ENCODE measurements around the gene MACROD2. TPM values are rescaled to one million over a fixed set of nuclear protein-coding genes. Genes with fewer than 3 reads are reported as not detected.

The MACROD2 gene
- total RNA-seq, 1 experiment from 2014 or later: 1.6 TPM

DNA sequence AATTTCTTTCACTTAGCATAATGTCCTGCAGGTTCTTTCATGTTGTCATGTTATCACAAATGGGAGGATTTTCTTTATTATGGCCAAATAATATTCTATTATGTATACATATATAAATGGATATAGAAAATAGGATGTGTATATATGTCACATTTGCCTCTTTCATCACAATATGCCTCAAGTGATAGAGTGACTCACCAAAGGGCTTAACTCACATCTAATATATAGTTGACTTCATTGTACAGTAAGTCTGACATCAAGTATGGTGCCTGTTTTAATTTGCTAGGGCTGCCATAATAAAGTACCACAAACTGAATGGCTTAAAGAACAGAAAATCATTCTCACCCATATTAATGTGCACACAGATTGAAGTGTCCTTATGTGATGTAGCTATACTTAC lies 778.2 kb downstream of the MACROD2 start:
- H3K9me3 Mint-ChIP-seq: peaks cover 0 to 6% of the 10 kb centered on the region in 2 experiments; a peak in 1 of 5 replicates
- Histone ChIP-seq H3K4ac (ENCODE audit: low read depth, low read length) (no peak overlapping the region), H3K14ac (ENCODE audit: insufficient read depth, low read length) (no peak overlapping the region), H3T11ph (ENCODE audit: low read length) (no peak overlapping the region), H2BK15ac (ENCODE audit: low read depth, low read length) (no peak overlapping the region), H4K91ac (ENCODE audit: insufficient read length, low read depth, low read length) (no peak overlapping the region), H4K5ac (ENCODE audit: insufficient read length, low read depth, low read length) (no peak overlapping the region), H3K79me2 (ENCODE audit: insufficient read depth, low read length) (no peaks in the 10 kb centered on the region), H3K79me1 (ENCODE audit: insufficient read depth, low read depth, low read length, poor library complexity, severe bottlenecking) (no peaks in the 10 kb centered on the region), H3K4me1 (ENCODE audit: insufficient read depth, low read length) (no peaks in the 10 kb centered on the region), H2BK5ac (ENCODE audit: insufficient read length, low read length) (no peak overlapping the region), H3K9me3 (ENCODE audit: control insufficient read depth, low read depth, low read length) (no peaks in the 10 kb centered on the region), H2AK5ac (ENCODE audit: insufficient read length, low read length) (no peak overlapping the region), H2BK120ac (ENCODE audit: low read depth, low read length, poor library complexity, severe bottlenecking) (no peak overlapping the region), H3K9ac (ENCODE audit: extremely low read depth, insufficient read length, low read length) (no peak overlapping the region), H2BK12ac (ENCODE audit: insufficient read length, low read depth, low read length) (no peak overlapping the region), H4K20me1 (ENCODE audit: control insufficient read depth, insufficient read depth, insufficient read length) (no peaks in the 10 kb centered on the region), H3K27me3 (ENCODE audit: insufficient read depth, low read length) (no peaks in the 10 kb centered on the region), H2BK20ac (ENCODE audit: low read depth, low read length, poor library complexity, severe bottlenecking) (no peak overlapping the region), H3K4me2 (ENCODE audit: insufficient read depth, insufficient read length, low read length) (no peak overlapping the region), H3K56ac (ENCODE audit: insufficient read length, low read depth, low read length) (no peak overlapping the region), H3K23me2 (ENCODE audit: insufficient read length, low read depth, low read length, poor library complexity, severe bottlenecking) (no peaks in the 10 kb centered on the region), H2AFZ (ENCODE audit: low read length) (no peak overlapping the region), H3K27ac (ENCODE audit: insufficient read length, low read depth, low read length) (no peak overlapping the region), H4K8ac (replicated peaks; ENCODE audit: insufficient read length, low read depth, low read length) (no peak overlapping the region), H3K18ac (ENCODE audit: insufficient read length, low read depth, low read length) (no peak overlapping the region), H3K23ac (ENCODE audit: insufficient read length, low read depth, low read length) (no peak overlapping the region)
- TF ChIP-seq CTCF (conservative IDR thresholded peaks at IDR 0.05): no peak
- H3K27ac Mint-ChIP-seq: no peak overlapping the region
- H3K4me1 Mint-ChIP-seq: no peaks in the 10 kb centered on the region
- DNase-seq: no peak
- no peaks in the 10 kb centered on the region for H3K27me3 Mint-ChIP-seq (ENCODE audit: low read depth)
- peaks cover 0 to 11% (median 0%) of the 10 kb centered on the region in 3 experiments; a peak in 1 of 7 replicates for H3K36me3 Mint-ChIP-seq (ENCODE audit: insufficient read depth in 1 of 3, low read depth in 3 of 3)
- no peak overlapping the region for H3K4me3 Mint-ChIP-seq

All from H9 (cell line).